SK-N-SH treated with all-trans-retinoic acid at 6 μM for 48 hours (cell line): ENCODE measurements around the gene HPS5.

Experiments
- ATAC-seq: fragments of 200-7000 bp; cut with Tn5 transposase; 3 replicates; pipeline ENCODE4 v1.9.1; 2020; ENCODE audit warnings: mild to moderate bottlenecking, moderate library complexity
- ARNTL ChIP-seq: fragments of 450-650 bp; formaldehyde crosslinking; IDR thresholded peaks from 2 replicates; pipeline ENCODE4 v1.5.0; 2020; ENCODE audit warnings: low read depth, mild to moderate bottlenecking, moderate library complexity, borderline replicate concordance
- BACH2 ChIP-seq: fragments of 250-450 bp; sonication (Bioruptor Pico); IDR thresholded peaks from 2 replicates; pipeline ENCODE4 v1.9.0; 2021; ENCODE audit warnings: mild to moderate bottlenecking, borderline replicate concordance
- CREB5 ChIP-seq: fragments of 250-450 bp; sonication (Bioruptor Pico); IDR thresholded peaks from 2 replicates; pipeline ENCODE4 v1.5.1; 2020; ENCODE audit warnings: low read depth, mild to moderate bottlenecking, moderate library complexity
- CSDC2 ChIP-seq: fragments of 250-450 bp; sonication (Bioruptor Pico); IDR thresholded peaks from 2 replicates; pipeline ENCODE4 v1.5.0; 2020; ENCODE audit warnings: mild to moderate bottlenecking, moderate library complexity
- ESRRG ChIP-seq: fragments of 250-450 bp; sonication (Bioruptor Pico); IDR thresholded peaks from 2 replicates; pipeline ENCODE4 v1.6.1; 2021; ENCODE audit warnings: mild to moderate bottlenecking
- GLIS3 ChIP-seq: fragments of 250-450 bp; sonication (Bioruptor Pico); IDR thresholded peaks from 2 replicates; pipeline ENCODE4 v1.5.0; 2020; ENCODE audit warnings: mild to moderate bottlenecking, moderate library complexity
- ISL1 ChIP-seq: fragments of 250-450 bp; sonication (Bioruptor Pico); IDR thresholded peaks from 2 replicates; pipeline ENCODE4 v2.1.2; 2022; ENCODE audit warnings: mild to moderate bottlenecking, moderate library complexity
- OSR1 ChIP-seq: fragments of 250-450 bp; sonication (Bioruptor Pico); IDR thresholded peaks from 2 replicates; pipeline ENCODE4 v1.8.0; 2022; ENCODE audit warnings: moderate library complexity, mild to moderate bottlenecking, inconsistent platforms
- PATZ1 ChIP-seq: fragments of 250-450 bp; sonication (Bioruptor Pico); IDR thresholded peaks from 2 replicates; pipeline ENCODE4 v1.8.0; 2020; ENCODE audit warnings: mild to moderate bottlenecking, moderate library complexity, borderline replicate concordance
- POU6F1 ChIP-seq: fragments of 250-450 bp; sonication (Bioruptor Pico); IDR thresholded peaks from 2 replicates; pipeline ENCODE4 v1.8.0; 2021; ENCODE audit warnings: low read depth, mild to moderate bottlenecking, moderate library complexity, borderline replicate concordance
- PPARA ChIP-seq: fragments of 250-450 bp; sonication (Bioruptor Pico); IDR thresholded peaks from 2 replicates; pipeline ENCODE4 v1.5.0; 2020; ENCODE audit warnings: mild to moderate bottlenecking, borderline replicate concordance
- RARB ChIP-seq: fragments of 250-450 bp; sonication (Bioruptor Pico); IDR thresholded peaks from 2 replicates; pipeline ENCODE4 v1.8.0; 2021; ENCODE audit warnings: mild to moderate bottlenecking, moderate library complexity
- SNAI2 ChIP-seq: fragments of 250-450 bp; sonication (Bioruptor Pico); IDR thresholded peaks from 2 replicates; pipeline ENCODE4 v1.5.0; 2020; ENCODE audit warnings: mild to moderate bottlenecking, moderate library complexity
- TCF4 ChIP-seq: fragments of 250-450 bp; sonication (Bioruptor Pico); IDR thresholded peaks from 2 replicates; pipeline ENCODE4 v1.8.0; 2021; ENCODE audit warnings: mild to moderate bottlenecking, moderate library complexity, borderline replicate concordance
- TOX ChIP-seq: fragments of 250-450 bp; sonication (Bioruptor Pico); IDR thresholded peaks from 2 replicates; pipeline ENCODE4 v1.8.0; 2021; ENCODE audit warnings: mild to moderate bottlenecking, moderate library complexity, borderline replicate concordance
- ZC3H10 ChIP-seq: fragments of 250-450 bp; sonication (Bioruptor Pico); IDR thresholded peaks from 2 replicates; pipeline ENCODE4 v1.5.1; 2021; ENCODE audit warnings: mild to moderate bottlenecking, moderate library complexity
- ZFP3 ChIP-seq: fragments of 250-450 bp; sonication (Bioruptor Pico); IDR thresholded peaks from 2 replicates; pipeline ENCODE4 v1.5.0; 2020; ENCODE audit warnings: mild to moderate bottlenecking, moderate library complexity
- ZFP30 ChIP-seq: fragments of 450-650 bp; formaldehyde crosslinking; IDR thresholded peaks from 2 replicates; pipeline ENCODE4 v1.5.0; 2022; ENCODE audit warnings: mild to moderate bottlenecking, moderate library complexity
- ZNF565 ChIP-seq: fragments of 450-650 bp; formaldehyde crosslinking; conservative IDR thresholded peaks from 2 replicates; pipeline ENCODE4 v1.5.0; 2020; ENCODE audit warnings: low read depth, mild to moderate bottlenecking, moderate library complexity
- ZNF8 ChIP-seq: fragments of 450-650 bp; formaldehyde crosslinking; IDR thresholded peaks from 2 replicates; pipeline ENCODE4 v1.5.0; 2020; ENCODE audit warnings: mild to moderate bottlenecking, moderate library complexity
- TF ChIP-seq, protein P1 (sequence below): fragments of 250-450 bp; sonication (Bioruptor Pico); IDR thresholded peaks from 2 replicates; pipeline ENCODE4 v1.5.0; 2020; ENCODE audit warnings: mild to moderate bottlenecking, moderate library complexity

The HPS5 gene

DNA sequence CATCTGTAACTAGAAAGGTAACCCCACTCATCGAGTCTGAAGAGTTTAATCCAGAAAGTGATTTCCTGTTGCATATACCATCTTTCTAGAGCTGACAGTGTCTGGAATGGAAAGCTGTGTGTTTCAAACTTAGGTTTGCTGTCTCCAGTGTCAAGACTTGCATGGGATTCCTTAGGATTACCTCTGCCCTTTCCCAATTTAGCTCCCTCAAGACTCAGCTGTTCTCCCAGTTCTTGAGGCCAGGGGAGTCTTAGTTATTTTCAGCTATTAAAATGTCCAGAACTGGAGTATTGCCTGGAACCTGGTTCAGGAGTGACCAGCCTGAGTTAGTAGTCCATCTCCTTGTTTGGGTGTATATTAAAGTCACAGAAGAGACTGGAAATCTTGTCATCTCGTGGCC lies 47.5 kb upstream of the HPS5 start:
- ATAC-seq: no peak
- TF ChIP-seq ZFP3 (CRISPR knock-in tag) (no peak), ARNTL (CRISPR knock-in tag) (no peak), OSR1 (CRISPR knock-in tag) (no peak)
- TF ChIP-seq, all 23 proteins: peak for 0

- TF ChIP-seq ZNF8 (CRISPR knock-in tag) (no peak), GLIS3 (CRISPR knock-in tag) (no peak), SNAI2 (CRISPR knock-in tag) (no peak), TCF4 (CRISPR knock-in tag) (no peak), ARNTL (CRISPR knock-in tag) (no peak), ZNF565 (CRISPR knock-in tag) (no peak), ISL1 (no peak), ZC3H10 (CRISPR knock-in tag) (no peak), CREB5 (no peak), ZFP30 (CRISPR knock-in tag) (no peak), PPARA (no peak), RARB (CRISPR knock-in tag) (no peak), TOX (CRISPR knock-in tag) (no peak), BACH2 (no peak), ZFP3 (CRISPR knock-in tag) (no peak)
- peak; percentile 58 for ATAC-seq
These were observed 46.3 kb upstream of the HPS5 start for GRCh38 chr11:18368221-18368620.

DNA sequence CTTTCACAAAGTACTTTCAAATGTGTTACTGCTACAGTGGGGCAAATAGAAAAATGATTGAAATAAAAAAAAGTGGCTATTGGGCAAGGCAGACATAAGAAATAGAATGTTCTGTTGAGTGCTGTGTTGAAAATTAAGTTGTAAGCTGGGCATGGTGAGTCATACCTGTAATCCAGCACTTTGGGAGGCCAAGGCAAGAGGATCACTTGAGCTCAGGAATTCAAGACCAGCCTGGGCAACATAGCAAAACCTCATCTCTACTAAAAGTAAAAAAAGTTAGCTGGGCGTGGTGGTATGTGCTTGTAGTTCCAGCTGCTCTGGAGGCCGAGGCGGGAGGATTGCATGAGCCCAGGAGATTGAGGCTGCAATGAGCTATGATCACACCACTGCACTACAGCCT lies 45.5 kb upstream of the HPS5 start:
- no peak for TF ChIP-seq ZFP3 (CRISPR knock-in tag)
- no peak for TF ChIP-seq CSDC2 (CRISPR knock-in tag)
- TF ChIP-seq ZNF8 (CRISPR knock-in tag): no peak
- TF ChIP-seq SNAI2 (CRISPR knock-in tag): no peak
- no peak for ATAC-seq

- TF ChIP-seq ZC3H10 (CRISPR knock-in tag) (no peak), ISL1 (no peak), ZNF8 (CRISPR knock-in tag) (no peak), ZFP30 (CRISPR knock-in tag) (no peak), BACH2 (no peak)
- no peak for ATAC-seq
These were observed 44.3 kb upstream of the HPS5 start for GRCh38 chr11:18366286-18366685.

DNA sequence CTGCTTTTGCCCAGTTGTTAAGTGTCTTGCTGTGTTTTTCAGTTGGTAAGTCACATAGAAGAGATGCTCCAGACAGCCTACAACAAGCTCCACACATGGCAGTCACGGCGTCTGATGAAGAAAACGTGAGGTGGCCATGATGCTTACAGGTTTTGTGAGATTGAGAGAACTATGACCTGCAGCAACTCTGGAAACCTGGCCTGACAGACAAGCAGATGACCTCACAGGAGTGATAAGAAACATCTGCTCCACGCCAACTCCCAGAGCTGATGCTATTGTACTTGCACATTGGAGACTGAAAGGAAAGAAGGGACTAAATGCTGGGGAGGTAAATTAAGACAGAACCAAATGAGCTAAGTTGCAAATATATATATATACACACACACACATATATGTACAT lies 43.8 kb upstream of the HPS5 start:
- TF ChIP-seq, protein P1, sequence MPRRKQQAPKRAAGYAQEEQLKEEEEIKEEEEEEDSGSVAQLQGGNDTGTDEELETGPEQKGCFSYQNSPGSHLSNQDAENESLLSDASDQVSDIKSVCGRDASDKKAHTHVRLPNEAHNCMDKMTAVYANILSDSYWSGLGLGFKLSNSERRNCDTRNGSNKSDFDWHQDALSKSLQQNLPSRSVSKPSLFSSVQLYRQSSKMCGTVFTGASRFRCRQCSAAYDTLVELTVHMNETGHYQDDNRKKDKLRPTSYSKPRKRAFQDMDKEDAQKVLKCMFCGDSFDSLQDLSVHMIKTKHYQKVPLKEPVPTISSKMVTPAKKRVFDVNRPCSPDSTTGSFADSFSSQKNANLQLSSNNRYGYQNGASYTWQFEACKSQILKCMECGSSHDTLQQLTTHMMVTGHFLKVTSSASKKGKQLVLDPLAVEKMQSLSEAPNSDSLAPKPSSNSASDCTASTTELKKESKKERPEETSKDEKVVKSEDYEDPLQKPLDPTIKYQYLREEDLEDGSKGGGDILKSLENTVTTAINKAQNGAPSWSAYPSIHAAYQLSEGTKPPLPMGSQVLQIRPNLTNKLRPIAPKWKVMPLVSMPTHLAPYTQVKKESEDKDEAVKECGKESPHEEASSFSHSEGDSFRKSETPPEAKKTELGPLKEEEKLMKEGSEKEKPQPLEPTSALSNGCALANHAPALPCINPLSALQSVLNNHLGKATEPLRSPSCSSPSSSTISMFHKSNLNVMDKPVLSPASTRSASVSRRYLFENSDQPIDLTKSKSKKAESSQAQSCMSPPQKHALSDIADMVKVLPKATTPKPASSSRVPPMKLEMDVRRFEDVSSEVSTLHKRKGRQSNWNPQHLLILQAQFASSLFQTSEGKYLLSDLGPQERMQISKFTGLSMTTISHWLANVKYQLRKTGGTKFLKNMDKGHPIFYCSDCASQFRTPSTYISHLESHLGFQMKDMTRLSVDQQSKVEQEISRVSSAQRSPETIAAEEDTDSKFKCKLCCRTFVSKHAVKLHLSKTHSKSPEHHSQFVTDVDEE: no peak
- TF ChIP-seq PPARA (no peak), ZFP30 (CRISPR knock-in tag) (no peak), ZNF565 (CRISPR knock-in tag) (no peak), TOX (CRISPR knock-in tag) (no peak), POU6F1 (CRISPR knock-in tag) (no peak), ZC3H10 (CRISPR knock-in tag) (no peak), ARNTL (CRISPR knock-in tag) (no peak), PATZ1 (CRISPR knock-in tag) (no peak), CREB5 (no peak), TCF4 (CRISPR knock-in tag) (no peak), SNAI2 (CRISPR knock-in tag) (no peak), ESRRG (no peak), ZFP3 (CRISPR knock-in tag) (no peak)
- no peak; the same call in 2 of the 3 replicates for ATAC-seq
